ENCODE results near the gene SUCLG2.

GRCh38 chr3:67329358-67329757 is 325.1 kb downstream of the SUCLG2 start:
- TF ChIP-seq CTCF (IDR thresholded peaks at IDR 0.05): no peak
- TF ChIP-seq POLR2A (IDR thresholded peaks at IDR 0.05): no peak
- no peak for TF ChIP-seq EP300 (IDR thresholded peaks at IDR 0.05)
